Epithelial cell of proximal tubule (primary cell): ENCODE data around the gene ENTPD2. TPM values are rescaled to one million over a fixed set of nuclear protein-coding genes. Genes with fewer than 3 reads are reported as not detected.
"Not testable (repeated sequence)": the region's sequence is repeated elsewhere in the genome, so short reads cannot be mapped to it uniquely, and the experiment has no call there.

Experiments used
- DNase-seq: peaks from one replicate; pipeline ENCODE4 v3.0.0-alpha.2; 2011; ENCODE audit warnings: low read depth
- H3K4me3 ChIP-seq: 2 replicates; pipeline ENCODE4 v1.5.1; 2011; ENCODE audit warnings: low read depth, mild to moderate bottlenecking, low read length
- CTCF ChIP-seq: conservative IDR thresholded peaks from 2 replicates; pipeline ENCODE4 v1.5.1; 2012; ENCODE audit warnings: low read depth, mild to moderate bottlenecking, low read length
- total RNA-seq: library from RNA; depleted of rRNA; stranded (reverse); fragments of >200 nt; gene quantifications from 2 replicates; pipeline ENCODE4 v1.2.3, GENCODE V29; 2015

The ENTPD2 gene
- total RNA-seq, 1 donor from 2014 or later, result not detected

DNA sequence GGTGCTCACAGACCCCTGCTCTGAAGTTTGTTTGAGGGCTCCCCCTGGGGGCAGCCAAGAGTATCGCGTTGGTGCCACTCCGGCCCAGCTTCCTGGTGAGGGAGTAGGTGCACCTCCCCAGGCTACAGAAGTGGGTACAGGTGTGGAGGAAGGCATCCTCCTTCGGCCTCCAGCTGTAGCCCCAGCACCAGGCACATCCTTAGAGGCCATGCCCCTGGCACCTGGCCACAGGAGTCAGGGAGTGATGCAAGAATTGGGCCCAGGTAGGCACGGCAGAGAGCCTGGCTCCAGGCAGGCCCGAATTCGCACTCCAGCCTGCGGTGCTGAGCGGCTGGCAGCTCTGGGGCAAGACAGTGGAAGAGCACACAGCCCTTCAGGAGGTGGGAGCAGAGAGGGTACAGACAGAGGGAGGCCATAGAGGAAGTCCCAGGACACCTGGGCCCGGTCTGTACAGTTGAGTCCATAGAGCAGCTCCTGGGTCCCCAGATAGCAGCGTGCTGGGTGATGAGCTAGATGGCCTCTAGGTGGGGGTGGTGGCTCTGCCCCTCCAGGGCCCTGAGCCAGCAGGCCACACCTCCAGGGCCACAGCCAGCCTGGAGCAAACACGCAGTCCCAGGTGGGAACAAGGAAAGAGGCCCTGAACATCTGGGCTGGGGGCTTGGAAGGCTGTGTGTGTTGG, 14.1 kb upstream of the ENTPD2 start:
- DNase-seq, result no peak
- no peak overlapping the region for H3K4me3 ChIP-seq

DNA sequence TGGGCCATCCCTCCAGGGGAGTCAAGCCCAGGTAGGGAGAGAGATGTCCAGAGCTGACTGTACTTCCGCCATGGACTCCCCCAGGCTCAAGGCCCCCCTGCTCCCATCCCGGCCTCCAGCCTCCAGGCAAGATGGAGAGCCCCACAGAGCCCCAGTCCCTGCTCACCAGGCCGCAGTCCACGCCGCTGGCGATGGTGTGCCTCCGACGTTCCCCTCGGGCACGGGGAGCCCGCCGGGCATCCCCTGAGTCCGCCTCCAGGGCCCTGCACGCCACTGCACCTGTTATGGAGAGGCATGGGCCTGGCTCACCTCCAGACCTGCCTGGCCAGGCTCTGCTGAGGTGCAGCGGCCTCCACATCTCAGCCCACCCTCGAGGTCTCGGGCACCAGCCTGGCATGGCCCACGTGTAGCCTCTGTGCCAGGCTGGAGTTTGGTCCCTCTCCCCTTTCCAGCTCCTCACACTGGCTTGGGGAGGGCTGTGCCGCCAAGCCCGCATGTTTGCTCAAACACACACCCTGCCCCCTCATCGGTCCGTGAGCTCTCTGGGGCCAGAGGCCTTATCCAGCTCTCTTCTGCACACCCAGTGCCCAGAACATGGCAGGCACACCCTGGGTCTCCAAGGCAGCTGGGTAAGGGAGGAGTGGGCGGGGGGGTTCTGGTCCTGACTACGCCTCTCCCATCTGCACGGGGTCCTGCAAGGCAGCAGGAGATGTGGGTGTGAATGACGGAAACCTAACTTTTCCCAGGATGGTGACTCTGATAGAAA, 12.4 kb upstream of the ENTPD2 start:
- H3K4me3 ChIP-seq, result no peak overlapping the region
- no peak for DNase-seq
- no peak for TF ChIP-seq CTCF

More for the DNA sequence above, 14.1 kb upstream of the ENTPD2 start:
- TF ChIP-seq CTCF, result peak; percentile 79

- no peak for DNase-seq
- no peak for TF ChIP-seq CTCF
These were observed 11.6 kb upstream of the ENTPD2 start for GRCh38 chr9:137065336-137065967.

GRCh38 chr9:137064880-137065164, 11.0 kb upstream of the ENTPD2 start:
- TF ChIP-seq CTCF, result no peak
- no peak for DNase-seq
- no peak overlapping the region for H3K4me3 ChIP-seq

More at GRCh38 chr9:137065336-137065967, 11.6 kb upstream of the ENTPD2 start:
- no peak overlapping the region for H3K4me3 ChIP-seq

DNA sequence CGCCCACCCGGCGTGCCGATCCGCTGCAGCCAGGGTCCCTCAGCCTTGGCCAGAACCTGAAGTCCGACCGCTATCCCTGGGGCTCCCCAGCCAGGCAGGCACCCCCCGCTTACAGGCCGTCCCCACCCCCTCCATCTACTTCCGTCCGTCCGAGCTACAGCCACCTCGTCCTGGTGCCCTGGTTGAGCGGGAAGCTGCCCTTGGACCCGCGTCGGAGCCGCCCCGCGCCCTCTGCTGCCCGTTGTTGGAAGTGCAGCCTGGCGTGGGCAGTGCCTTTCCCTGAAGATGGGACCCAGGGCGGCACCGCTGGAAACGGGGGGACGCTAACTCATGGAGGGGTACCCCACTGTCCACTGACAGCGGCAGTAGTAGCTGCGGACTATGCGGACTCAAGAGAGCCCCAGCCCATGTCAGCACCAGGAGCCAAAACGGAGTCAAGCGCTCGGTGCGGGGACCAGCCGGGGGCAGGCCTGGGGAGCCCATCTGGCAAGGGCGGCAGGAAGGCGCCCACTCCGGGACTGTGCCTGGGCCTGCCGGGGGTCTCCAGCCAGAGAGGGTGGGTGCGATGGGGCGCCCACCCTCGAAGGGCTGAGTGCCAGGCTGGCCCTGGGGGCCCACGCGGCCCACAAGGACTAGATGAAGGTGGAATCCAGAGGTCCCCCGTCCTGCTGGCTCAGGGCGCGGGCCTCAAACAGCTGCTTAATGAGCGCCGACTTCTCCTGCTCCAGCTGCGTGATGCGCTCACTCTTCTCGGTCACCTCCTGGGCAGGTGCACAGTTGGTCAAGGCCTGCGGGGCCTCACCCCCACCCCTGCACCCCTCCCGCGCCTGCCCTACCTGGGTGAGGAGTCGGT, 10.4 kb upstream of the ENTPD2 start:
- H3K4me3 ChIP-seq, result no peak overlapping the region
- peak; percentile 79 for TF ChIP-seq CTCF
- no peak for DNase-seq

DNA sequence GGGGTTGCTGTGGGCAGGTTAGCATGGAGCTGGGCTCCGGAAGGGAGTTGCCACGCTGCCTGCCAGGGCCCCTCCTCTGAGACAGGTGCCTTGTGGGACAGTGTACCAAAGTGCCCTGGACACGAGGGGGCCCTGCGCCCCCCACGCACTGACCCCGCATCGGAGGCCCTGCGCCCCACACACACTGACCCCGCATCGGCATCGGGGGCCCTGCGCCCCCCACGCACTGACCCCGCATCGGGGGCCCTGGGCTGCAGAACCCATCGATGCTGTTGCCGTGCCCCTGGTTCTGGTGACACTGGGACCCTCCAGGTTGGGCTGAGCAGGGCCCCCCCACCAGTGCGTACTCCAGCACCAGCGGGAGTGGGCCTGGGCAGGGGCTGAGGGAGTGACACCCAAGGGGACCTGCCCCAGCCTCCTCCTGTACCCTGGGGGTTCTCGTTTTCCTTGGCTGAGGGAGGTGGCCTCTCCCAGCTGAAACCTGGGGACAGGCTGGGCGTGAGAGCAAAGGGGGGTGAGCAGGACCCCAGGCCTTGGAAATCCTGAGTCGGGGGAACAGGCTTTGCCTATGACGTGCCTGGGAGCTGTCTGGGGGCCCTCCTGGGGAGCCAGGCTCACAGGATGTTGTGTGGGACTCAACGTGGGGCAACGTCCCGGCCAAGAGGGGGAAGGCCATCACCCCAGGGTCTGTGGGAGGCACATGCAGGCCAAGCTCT, 9.6 kb upstream of the ENTPD2 start:
- no peak for DNase-seq
- TF ChIP-seq CTCF, result no peak
- H3K4me3 ChIP-seq, result no peak overlapping the region

- not testable (repeated sequence) for DNase-seq, H3K4me3 ChIP-seq
These were observed 8.9 kb upstream of the ENTPD2 start for GRCh38 chr9:137062798-137063197.
